HG03159 (cell line): ENCODE measurements around the gene TNFRSF21.
A peak's percentile ranks its signal among the peaks of the same experiment; 100 is the strongest.
"Not testable (repeated sequence)": the region's sequence is repeated elsewhere in the genome, so short reads cannot be mapped to it uniquely, and the experiment has no call there.

Experiments
- ATAC-seq: cut with Tn5 transposase; IDR thresholded peaks from one replicate; pipeline ENCODE4 v1.9.1; 2021; ENCODE audit warnings: mild to moderate bottlenecking, moderate library complexity; ENCODE audit not compliant: unreplicated experiment

TNFRSF21 gene

DNA sequence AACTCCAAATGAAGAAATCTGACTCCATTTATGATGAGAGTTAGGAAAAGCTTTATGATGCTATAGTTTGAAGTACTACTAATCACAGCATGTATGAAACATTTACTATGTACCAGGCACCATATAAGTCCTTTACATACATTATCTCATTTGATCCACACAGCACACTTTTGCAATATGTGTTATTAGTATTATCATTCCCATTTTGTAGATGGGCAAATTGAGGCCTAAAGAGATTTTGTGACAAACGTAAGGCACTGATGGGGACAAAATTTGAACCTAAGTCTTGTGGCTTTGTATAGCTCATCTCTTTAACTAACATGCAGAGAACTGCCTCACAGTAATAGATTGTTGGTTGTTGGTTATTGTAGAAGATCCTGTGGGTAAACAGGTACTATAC is 14.2 kb upstream of the TNFRSF21 start:
- ATAC-seq: no peak

DNA sequence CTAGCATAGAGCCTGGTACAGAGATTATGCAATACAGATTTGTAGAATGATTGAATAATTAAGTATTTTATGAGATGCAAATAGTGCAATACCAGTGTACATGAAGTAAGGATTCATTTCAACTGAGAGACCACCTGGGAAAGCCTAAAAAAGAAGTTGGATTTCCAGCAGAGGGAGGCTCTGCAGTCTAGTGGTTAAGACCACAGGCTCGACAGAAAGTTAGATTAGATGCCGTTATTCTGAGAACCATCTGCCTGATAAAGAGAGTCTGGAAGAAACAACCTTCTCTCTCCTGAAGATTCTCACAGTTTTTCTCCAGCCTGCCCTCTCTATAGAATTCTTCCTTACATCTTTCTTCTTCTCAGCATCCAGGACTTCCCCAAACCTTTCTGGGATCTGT is 13.6 kb upstream of the TNFRSF21 start:
- ATAC-seq: no peak

DNA sequence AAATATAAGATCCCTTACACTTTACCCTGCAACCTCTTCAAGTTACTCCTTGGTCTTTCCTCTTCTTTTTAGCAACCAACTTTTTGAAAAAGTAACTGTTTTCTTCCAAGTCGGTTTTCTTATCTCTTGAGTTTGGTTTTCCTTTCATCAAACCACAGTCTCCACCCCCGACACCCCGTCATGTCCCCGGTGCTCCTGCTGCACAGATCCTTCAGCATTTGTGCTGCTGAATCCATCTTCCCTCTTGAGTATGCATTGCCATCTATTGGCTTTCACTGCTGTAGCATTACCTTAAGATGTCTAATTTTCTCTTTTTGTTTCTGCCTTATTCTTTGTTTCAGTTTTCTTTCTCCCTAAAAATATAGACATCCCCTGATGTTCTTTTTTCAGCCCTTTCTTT is 11.9 kb upstream of the TNFRSF21 start:
- no peak for ATAC-seq

DNA sequence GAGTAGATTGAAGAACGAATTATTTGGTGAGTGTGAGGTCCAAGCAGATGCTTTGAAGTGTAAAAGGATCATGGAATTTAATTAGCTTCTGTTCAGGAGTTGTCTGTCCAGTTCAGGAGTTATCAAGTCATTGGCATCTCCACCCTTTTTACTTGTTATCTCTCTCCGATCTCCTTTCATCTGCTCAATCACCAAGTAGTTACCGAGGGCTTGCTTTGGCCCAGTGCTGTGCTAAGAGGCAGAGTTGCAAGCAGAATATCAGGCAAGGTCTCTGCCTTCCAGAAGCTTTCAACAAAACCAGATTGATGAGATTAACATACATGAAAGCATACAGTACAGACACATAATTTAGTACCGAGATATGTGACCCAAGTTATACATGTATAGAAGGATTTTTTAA is 10.2 kb upstream of the TNFRSF21 start:
- no peak for ATAC-seq

DNA sequence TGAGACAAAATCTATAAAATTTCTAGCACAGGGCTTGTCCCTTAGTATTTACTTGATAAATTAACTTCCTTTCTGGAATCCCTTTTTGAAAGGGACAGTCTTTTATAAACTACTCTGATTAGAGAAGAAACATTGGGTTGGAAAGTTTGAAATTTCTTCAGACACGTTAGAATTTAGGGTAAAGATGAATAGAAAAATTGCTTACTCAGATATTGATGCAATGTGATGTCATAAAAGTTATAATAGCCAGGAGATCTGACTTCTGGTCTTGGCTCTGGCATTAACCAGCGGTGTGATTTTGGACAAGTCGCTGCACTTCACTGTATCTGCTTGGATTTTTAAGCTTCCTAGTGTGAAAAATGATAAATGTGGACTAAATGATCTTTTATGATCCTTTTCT is 9.7 kb upstream of the TNFRSF21 start:
- ATAC-seq: no peak

DNA sequence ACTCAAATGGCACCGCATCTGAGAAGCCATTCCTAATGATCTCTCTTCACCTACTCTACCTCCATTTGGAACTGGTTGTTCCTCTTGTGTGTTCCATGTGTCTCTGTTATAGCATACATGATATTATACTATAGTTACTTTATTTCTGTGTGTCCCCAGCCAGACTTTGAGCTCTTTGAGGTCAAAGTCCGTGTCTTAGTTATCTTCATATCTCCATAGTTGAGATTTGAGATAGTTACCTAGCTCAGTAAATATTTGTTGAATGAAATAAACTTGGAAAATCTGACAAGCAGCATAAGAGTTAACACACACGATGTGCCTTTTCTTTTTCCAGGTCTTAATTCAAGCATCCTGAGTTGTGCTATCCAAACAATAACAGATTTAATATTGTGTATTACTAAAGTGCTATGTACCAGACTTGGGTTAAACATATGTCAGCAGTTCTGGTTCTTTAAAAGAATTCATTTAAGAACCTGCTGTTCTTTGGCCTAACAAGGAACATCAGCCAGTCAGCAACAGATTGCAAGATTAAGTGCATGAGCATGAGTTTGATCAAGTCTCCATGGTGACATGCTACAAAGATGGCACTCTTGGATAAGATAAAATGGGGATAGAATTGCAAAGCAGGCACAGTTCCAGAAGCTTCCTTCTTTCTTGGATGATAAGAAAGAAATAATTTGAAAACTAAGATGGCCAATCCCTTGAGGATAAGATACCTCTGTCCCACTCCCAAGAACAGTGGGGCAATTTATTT is 8.7 kb upstream of the TNFRSF21 start:
- ATAC-seq: no peak

DNA sequence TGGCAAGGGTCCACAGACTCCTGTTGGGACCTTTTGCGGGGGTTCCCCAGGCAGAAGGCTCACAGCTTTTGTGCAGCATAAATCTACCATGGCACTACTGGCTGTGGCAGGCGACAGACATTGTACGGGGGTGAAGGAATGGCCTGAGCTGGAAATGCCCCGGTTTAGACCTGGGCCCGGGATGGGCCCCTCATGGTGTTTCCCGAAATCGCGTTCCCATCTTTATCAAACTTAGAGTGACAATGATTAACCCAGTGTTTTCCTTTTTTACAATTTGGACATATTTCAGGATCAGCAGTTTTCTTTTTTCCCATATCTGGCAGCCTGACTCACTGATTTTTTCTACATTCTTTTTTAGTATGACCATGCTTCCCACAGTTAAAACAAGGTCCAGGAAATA is 5.5 kb upstream of the TNFRSF21 start:
- not testable (repeated sequence) for ATAC-seq

DNA sequence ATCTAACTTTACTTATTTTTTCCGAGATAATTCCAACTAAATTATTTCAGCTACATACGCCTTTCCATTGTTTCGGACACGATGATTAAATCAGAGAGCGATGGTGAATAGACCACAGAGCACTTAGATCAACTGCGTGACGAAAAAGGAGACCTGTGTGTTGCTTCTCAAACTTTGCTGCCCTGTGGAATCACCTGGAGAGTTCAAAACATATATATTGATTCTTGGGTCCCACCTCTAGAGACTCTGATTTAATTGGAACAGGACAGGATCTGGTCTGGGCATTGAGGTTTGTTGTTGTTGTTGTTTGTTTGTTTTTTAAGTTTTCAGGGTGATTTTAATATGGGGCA is 401 bp upstream of the TNFRSF21 start:
- peak; percentile 11 for ATAC-seq

DNA sequence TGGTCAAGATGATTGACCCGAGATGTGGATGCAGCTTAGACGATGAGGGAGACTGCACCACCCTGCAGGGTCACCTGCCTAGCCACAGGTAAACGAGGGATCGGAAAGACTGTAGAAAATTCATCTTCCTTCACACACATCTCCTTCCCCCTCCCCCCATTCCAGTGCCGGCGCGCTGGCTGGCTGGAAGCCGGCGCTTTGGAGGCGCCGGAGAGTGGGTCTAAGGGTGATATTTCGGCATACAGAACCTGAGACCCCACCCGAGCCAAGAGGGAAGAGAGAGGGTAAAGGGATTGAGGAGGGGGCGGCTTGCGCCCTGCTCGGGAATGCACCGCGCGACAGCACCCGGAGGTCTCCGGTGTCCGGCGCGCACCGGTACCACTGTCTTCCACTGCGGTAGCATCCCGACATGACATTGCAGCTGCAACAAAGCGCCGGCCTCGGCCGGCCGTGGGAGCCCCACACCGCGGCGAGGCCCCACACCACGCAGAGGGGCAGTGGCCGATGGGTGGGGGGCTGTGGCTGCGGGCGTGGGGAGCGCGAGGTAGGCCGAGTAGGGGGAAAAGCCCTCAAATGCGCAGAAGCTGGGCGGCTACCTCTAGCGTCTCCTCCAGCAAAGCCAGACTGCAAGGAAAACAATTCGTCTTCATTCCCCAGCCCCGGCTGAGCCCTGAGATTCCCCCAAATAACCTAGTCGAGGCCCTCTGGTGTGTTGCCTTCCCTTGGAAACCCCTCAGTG is 984 bp downstream of the TNFRSF21 start:
- peak; percentile 23 for ATAC-seq

DNA sequence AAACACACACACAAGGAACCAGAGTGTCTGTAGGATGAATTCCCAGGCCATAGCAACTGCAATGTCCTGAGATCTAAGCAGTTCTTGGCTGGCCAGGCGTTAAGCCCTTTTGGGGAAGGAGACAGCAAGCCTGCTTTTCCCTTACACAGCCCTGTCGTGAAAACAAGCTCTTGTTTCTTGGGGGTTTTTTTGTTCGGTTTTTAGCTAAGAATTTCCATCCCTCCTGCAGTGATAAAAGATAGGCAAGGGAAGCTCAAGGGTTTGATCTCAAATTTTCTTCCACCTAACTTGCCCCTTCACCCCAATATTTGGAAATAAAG is 1.5 kb downstream of the TNFRSF21 start:
- ATAC-seq: no peak

DNA sequence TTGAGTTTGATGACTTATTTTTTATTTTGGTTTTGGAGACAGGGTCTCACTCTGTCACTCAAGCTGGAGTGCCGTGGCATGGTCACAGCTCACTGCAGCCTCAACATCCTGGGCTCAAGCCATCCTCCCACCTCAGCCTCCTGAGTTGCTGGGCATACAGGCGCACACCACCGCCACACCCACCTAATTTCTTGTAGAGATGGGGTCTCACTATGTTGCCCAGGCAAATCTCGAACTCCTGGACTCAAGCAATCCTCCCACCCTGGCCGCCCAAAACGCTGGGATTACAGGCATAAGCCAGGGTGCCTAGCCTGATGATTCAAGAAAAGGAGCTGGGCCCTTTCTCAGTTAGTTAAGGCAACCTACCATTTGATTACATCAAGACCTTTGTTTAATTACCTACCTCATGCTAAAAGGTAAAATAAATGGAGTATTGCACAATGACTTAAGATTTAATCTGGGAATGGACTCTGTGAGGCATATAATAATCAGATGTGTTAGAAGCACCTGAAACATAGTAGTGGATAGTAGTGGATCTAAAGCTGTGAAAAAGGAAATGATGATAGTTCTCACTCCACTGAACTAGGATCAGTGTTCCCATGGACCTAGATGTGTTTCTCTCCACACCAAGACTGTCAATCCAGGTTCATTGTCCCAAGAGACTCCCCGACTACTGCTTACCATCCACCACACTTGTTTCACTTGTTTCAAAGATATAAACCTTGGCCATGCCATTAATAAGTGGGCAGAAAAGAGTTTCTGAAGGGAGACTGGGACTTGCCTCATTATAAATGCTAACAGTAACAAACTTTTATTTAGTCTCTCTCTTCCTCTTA is 2.1 kb downstream of the TNFRSF21 start:
- ATAC-seq: no peak

DNA sequence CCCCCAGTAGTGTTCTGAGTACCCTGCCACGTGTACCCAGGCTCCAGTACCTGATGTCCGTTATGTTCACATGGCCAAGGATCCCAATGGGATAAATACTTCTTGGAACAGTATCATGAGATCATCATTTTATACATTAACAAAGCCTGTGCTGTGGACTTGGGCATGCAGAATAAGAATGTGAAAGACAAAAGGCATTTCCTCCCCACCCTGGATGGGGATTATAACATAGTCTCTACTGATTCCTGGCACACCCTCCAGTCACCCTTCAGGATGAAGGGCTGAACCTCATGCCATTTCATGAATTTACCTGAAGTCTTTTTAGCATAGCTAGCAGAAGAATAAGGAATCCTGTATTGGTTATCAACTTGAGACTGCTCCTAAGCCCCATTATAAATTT is 2.8 kb downstream of the TNFRSF21 start:
- ATAC-seq: no peak

DNA sequence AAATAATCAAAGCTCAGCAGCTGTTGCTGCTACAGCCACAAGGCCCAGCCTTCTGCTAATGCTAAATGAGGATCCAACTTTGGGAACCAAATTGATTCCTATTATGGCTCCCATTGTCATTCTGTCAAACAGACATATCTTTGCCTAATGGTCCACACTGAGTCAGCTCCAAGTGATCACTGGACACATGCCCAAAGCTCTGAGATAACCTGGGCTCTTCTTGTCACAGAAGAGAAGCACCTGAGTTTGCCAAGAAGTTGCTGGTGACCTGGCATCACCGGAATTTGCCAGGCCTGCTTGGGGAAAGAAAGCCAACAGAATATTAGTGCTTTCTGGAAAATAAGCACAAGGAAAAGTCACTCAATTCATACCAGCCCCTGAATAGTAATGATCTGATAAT is 5.8 kb downstream of the TNFRSF21 start:
- ATAC-seq: no peak

DNA sequence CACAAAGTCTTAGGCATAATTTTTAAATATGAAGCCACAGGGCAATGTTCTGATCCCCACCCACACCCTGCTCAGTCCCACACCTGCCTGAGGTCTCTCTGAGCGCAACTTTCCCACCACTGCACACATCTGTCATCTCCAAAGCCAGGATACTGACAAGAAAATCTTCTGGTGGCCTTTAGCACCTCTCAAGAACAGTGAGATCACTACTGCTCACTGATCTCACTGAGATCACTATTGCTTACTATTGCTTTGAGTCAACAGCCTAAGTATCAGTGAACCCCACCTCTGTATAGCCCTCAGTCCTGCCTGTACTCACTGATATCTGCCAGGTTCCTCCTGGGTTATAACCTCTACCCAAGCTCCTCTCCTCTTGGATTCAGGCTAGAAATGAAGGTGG is 6.4 kb downstream of the TNFRSF21 start:
- ATAC-seq: peak; percentile 57

DNA sequence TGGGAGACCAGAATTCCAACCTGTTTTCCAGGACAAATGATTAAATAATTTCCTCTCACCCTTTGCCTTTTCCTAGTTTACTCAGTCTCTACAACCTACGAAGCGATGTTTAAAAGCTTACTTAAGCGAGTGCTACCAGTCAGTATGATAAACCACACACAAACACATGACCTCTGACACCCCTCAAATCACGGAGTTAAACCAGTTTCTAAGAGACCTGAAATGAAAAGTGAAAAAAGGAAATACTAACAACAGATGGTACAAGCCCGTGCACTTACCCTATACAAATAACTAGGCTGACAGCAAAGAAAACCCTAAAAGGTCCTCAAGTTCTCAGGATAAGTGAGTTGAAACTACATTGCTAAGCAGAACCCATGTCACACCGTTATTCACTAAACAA is 7.7 kb downstream of the TNFRSF21 start:
- ATAC-seq: peak; percentile 70

DNA sequence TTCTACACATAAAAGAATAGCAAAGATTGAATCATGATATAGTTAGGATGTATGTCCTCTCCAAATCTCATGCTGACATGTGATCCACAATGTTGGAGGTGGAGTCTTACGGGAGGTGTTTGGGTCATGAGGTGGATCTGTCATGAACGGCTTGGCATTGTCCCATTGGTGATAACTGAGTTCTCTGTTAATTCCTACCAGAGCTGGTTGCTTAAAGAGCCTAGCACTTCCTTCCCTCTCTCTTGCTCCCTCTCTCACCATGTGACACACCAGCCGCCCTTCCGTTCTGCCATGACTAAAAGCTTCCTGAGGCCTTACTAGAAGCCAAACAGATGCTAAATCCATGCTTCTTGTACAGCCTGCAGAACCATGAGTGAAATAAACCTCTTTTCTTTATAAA is 8.3 kb downstream of the TNFRSF21 start:
- no peak for ATAC-seq

DNA sequence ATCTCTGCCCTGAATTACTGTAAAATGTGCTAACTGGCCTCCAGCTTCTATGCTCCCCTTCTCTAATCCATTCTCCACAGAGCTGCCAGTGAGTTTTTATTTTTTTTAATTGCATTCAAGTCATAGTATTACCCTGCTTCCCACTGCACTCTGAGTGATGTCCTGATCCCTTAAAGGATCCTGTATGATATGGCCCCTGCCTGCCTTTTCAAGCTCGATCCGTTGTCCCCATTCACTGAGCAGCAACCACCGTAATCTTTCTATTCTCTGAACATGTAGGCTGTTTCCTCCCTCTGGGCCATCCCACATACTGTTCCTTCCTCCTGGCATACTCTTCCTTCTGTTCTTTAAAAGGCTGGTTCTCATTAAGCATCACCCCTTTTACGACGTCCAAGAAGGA is 9.3 kb downstream of the TNFRSF21 start:
- ATAC-seq: no peak

DNA sequence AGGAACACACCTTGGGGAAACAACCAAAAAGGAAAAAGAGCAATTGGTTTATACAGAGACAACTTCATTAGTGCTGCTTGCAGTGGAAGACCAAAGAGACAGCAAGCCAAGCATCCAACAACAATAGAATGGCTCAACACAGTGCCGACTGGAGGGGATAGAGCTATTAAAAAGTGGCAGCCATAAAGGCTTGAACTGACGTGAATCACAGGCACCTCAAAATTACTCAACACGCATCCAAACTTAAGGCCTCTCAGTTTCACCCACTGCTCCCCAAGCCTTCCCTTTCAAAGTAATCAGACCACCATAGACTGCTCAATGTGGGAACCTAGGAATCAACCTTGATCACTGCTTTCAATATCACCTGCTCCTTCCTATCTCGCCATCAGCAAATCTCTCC is 9.7 kb downstream of the TNFRSF21 start:
- no peak for ATAC-seq

DNA sequence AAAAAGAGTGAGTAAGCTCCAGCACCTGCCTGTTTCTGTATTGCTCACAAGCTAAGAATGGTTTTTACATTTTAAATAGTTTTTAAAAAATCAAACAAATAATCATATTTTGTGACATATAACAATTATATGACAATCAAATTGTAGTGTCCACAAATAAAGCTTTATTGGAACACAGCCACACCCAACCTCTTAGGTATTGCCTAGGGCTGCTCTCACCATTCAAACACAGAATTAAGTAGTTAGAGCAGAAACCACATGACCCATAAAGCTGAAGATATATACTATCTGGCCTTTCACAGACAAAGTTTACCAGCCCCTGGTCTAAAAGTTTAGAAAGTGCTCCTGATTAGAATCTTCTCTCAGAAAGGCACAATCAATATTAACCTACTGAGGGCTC is 11.2 kb downstream of the TNFRSF21 start:
- no peak for ATAC-seq

DNA sequence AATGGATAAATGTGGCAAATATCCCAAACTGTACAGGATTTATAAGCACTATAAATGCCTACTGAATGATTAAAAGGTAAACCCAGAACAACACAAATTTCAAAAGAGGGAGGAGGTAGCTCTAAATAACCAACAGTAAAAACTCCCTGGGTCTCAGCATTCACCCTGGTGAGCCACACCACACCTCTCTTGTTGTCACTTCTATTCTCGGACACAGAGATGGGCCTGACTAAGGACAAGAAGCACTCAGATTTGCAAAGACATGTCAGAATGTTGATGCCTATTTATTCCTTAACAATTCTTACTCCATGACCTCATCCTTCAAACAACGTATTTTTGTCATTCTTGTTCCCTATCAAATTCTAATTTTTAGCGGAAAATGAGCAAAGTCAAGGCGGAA is 14.7 kb downstream of the TNFRSF21 start:
- no peak for ATAC-seq

DNA sequence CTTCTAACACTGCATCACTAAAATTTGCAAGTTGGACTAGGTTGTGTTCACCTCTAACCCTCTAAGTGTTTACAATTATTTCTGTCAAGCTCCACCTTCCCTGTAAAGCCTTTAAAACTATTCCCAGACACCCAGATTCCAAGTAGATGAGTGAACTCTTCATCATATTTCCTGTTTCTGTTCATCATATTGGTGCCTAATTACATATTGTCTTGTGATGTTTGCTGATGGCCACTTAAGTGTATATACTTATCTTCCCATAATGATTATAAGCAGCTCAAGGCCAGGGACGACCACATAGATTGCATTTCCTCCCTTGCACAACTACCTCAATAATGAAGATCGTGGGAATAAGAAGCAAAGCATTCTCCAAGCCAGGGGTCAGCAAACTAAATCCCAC is 16.8 kb downstream of the TNFRSF21 start:
- ATAC-seq: no peak

DNA sequence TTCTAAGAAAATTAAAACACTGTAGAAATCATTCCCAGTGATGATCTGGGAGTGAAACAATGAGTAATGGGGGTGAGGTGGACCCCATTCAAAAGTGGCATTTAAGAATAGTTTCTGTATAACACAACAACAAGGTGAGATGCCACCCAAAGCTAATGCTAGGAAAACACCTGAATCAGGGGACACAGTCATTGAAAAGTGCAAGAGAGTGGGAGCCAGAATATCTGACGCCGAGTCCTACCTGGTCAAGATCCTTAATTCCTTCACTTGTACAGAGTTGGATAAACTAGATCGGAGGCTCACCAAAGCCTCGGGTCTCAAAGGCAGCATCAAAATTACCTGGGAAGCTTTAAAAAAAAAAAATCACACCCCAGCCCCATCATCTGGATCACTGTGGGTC is 17.7 kb downstream of the TNFRSF21 start:
- ATAC-seq: no peak
